Esophagus squamous epithelium (tissue), 4 donors: ENCODE measurements around the gene RBFOX2.

Source experiments
- POLR2A ChIP-seq, 4 donors: fragments of 450-650 bp; IDR thresholded peaks; one replicate each; pipeline ENCODE4 v1.6.1; 2017; ENCODE audit warnings: antibody characterized with exemption in 4 of 4, mild to moderate bottlenecking in 4 of 4, moderate library complexity in 3 of 4
- TF ChIP-seq, protein P1 (sequence below), 6 experiments: fragments of 450-650 bp in 4 of 6; fragments of 200-600 bp in 2 of 6; sonication (generic) in 2 of 6; IDR thresholded peaks; one replicate each; pipeline ENCODE4 v1.5.1; 2016 to 2019; ENCODE audit warnings: antibody characterized with exemption in 6 of 6, mild to moderate bottlenecking in 4 of 6, moderate library complexity in 4 of 6

- TF ChIP-seq, protein P1, sequence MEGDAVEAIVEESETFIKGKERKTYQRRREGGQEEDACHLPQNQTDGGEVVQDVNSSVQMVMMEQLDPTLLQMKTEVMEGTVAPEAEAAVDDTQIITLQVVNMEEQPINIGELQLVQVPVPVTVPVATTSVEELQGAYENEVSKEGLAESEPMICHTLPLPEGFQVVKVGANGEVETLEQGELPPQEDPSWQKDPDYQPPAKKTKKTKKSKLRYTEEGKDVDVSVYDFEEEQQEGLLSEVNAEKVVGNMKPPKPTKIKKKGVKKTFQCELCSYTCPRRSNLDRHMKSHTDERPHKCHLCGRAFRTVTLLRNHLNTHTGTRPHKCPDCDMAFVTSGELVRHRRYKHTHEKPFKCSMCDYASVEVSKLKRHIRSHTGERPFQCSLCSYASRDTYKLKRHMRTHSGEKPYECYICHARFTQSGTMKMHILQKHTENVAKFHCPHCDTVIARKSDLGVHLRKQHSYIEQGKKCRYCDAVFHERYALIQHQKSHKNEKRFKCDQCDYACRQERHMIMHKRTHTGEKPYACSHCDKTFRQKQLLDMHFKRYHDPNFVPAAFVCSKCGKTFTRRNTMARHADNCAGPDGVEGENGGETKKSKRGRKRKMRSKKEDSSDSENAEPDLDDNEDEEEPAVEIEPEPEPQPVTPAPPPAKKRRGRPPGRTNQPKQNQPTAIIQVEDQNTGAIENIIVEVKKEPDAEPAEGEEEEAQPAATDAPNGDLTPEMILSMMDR (IDR thresholded peaks at IDR 0.05), result no peak
- TF ChIP-seq POLR2A (IDR thresholded peaks at IDR 0.05), result no peak
These were observed 118.4 kb downstream of the RBFOX2 start for GRCh38 chr22:35910003-35910769.
